ENCODE data around the gene BRME1.

The BRME1 gene

GRCh38 chr19:13872339-13872694 lies 33.6 kb downstream of the BRME1 start:
- Histone ChIP-seq H3K9me2 (replicated peaks; ENCODE audit: control insufficient read depth, low read length) (no peaks in the 10 kb centered on the region), H4K20me1 (ENCODE audit: control insufficient read depth, insufficient read depth, low read depth, low read length) (no peaks in the 10 kb centered on the region), H3K4me1 (ENCODE audit: control insufficient read depth, low read length) (peaks cover 47% of the 10 kb centered on the region), H3K4me3 (ENCODE audit: low read length) (peak overlapping the region; percentile 66), H3K9me3 (ENCODE audit: control insufficient read depth, insufficient read depth, low read length) (no peaks in the 10 kb centered on the region), H3K79me2 (ENCODE audit: control insufficient read depth, low read length) (no peaks in the 10 kb centered on the region), H3K27ac (ENCODE audit: low read depth, low read length) (no peak overlapping the region), H3K4me2 (ENCODE audit: low read length) (peak overlapping the region; percentile 70), H3K36me3 (ENCODE audit: control insufficient read depth, low read length) (no peaks in the 10 kb centered on the region), H3K27me3 (ENCODE audit: control insufficient read depth, low read length) (no peaks in the 10 kb centered on the region), H3F3A (ENCODE audit: control insufficient read depth, insufficient read depth) (no peaks in the 10 kb centered on the region)
- TF ChIP-seq, protein P1, sequence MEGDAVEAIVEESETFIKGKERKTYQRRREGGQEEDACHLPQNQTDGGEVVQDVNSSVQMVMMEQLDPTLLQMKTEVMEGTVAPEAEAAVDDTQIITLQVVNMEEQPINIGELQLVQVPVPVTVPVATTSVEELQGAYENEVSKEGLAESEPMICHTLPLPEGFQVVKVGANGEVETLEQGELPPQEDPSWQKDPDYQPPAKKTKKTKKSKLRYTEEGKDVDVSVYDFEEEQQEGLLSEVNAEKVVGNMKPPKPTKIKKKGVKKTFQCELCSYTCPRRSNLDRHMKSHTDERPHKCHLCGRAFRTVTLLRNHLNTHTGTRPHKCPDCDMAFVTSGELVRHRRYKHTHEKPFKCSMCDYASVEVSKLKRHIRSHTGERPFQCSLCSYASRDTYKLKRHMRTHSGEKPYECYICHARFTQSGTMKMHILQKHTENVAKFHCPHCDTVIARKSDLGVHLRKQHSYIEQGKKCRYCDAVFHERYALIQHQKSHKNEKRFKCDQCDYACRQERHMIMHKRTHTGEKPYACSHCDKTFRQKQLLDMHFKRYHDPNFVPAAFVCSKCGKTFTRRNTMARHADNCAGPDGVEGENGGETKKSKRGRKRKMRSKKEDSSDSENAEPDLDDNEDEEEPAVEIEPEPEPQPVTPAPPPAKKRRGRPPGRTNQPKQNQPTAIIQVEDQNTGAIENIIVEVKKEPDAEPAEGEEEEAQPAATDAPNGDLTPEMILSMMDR (IDR thresholded peaks at IDR 0.05; ENCODE audit: low read depth, low read length, poor library complexity, severe bottlenecking): no peak
- no peak for TF ChIP-seq EZH2phosphoT487 (IDR thresholded peaks at IDR 0.05; ENCODE audit: borderline replicate concordance, low read length)

DNA sequence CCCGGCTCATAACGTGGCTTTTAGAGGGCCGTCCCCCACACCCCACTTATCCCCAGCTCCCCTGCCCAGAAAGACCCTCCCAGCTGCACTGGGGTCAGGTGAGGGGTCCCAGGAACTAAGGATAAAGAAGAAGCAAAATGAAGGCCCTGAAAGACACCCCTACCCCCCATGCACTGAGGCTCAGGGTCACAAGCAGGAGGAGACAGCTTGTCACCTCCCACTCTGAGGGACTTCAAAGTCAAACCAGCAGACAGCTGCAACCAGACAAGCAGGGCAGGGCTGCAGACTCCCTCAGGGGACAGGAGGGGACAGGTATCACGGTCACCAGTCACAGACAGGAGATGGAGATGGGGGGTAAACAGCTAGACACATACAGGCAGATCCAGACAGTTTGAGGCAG lies 35.0 kb downstream of the BRME1 start:
- TF ChIP-seq, protein P1 (IDR thresholded peaks at IDR 0.05; ENCODE audit: low read depth, low read length, poor library complexity, severe bottlenecking): no peak
- no peak for TF ChIP-seq EZH2phosphoT487 (IDR thresholded peaks at IDR 0.05; ENCODE audit: borderline replicate concordance, low read length)
- no peaks in the 10 kb centered on the region for H3F3A ChIP-seq (ENCODE audit: control insufficient read depth, insufficient read depth)
- peaks cover 7% of the 10 kb centered on the region; the same call in 1 of the 2 replicates for H3K27me3 ChIP-seq (ENCODE audit: control insufficient read depth, low read length)
- no peaks in the 10 kb centered on the region for H3K9me3 ChIP-seq (ENCODE audit: control insufficient read depth, insufficient read depth, low read length)
- peaks cover 54% of the 10 kb centered on the region for H3K4me1 ChIP-seq (ENCODE audit: control insufficient read depth, low read length)
- peak overlapping the region; percentile 46 for H3K27ac ChIP-seq (ENCODE audit: low read depth, low read length)
- H3K9me2 ChIP-seq (replicated peaks; ENCODE audit: control insufficient read depth, low read length): no peaks in the 10 kb centered on the region
- no peaks in the 10 kb centered on the region for H3K79me2 ChIP-seq (ENCODE audit: control insufficient read depth, low read length)
- H3K36me3 ChIP-seq (ENCODE audit: control insufficient read depth, low read length): no peaks in the 10 kb centered on the region
- H3K4me2 ChIP-seq (ENCODE audit: low read length): peak overlapping the region; percentile 70
- no peaks in the 10 kb centered on the region for H4K20me1 ChIP-seq (ENCODE audit: control insufficient read depth, insufficient read depth, low read depth, low read length)
- H3K4me3 ChIP-seq (ENCODE audit: low read length): 0 out of 2 replicates have a peak overlapping the region, but pooled peaks have one; percentile 11

DNA sequence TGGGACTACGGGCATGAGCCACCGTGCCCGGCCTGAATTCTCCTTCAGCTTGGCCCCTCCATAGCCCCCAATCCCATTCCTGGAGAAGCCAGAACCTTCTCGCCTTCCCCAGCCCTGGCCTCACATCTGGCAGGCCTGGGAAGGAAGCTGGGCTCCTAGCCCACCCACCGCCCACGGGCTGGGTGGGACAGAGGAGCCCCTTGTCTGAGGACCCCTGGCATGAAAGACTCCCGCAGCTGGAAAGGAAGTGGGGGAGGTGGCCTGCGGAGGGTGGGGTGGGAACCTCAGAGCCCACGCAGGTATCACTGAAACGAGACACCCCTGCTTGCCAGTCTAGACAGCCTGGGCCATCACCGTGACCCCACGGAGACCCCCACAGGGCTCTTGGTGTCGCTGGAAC lies 36.6 kb downstream of the BRME1 start:
- Histone ChIP-seq H3K9me2 (replicated peaks; ENCODE audit: control insufficient read depth, low read length) (no peaks in the 10 kb centered on the region), H3K36me3 (ENCODE audit: control insufficient read depth, low read length) (no peaks in the 10 kb centered on the region), H3K4me3 (ENCODE audit: low read length) (no peak overlapping the region), H3K9me3 (ENCODE audit: control insufficient read depth, insufficient read depth, low read length) (no peaks in the 10 kb centered on the region), H3K4me1 (ENCODE audit: control insufficient read depth, low read length) (peaks cover 61% of the 10 kb centered on the region), H3K27me3 (ENCODE audit: control insufficient read depth, low read length) (peaks cover 17% of the 10 kb centered on the region), H3K79me2 (ENCODE audit: control insufficient read depth, low read length) (no peaks in the 10 kb centered on the region), H3F3A (ENCODE audit: control insufficient read depth, insufficient read depth) (no peaks in the 10 kb centered on the region), H3K27ac (ENCODE audit: low read depth, low read length) (no peak overlapping the region), H3K4me2 (ENCODE audit: low read length) (0 out of 2 replicates have a peak overlapping the region, but pooled peaks have one; percentile 8), H4K20me1 (ENCODE audit: control insufficient read depth, insufficient read depth, low read depth, low read length) (no peaks in the 10 kb centered on the region)
- TF ChIP-seq, protein P1 (IDR thresholded peaks at IDR 0.05; ENCODE audit: low read depth, low read length, poor library complexity, severe bottlenecking): no peak
- no peak for TF ChIP-seq EZH2phosphoT487 (IDR thresholded peaks at IDR 0.05; ENCODE audit: borderline replicate concordance, low read length)

All from DOHH2 (cell line).